ENCODE results near the gene MAFG.

- TF ChIP-seq, protein P1, sequence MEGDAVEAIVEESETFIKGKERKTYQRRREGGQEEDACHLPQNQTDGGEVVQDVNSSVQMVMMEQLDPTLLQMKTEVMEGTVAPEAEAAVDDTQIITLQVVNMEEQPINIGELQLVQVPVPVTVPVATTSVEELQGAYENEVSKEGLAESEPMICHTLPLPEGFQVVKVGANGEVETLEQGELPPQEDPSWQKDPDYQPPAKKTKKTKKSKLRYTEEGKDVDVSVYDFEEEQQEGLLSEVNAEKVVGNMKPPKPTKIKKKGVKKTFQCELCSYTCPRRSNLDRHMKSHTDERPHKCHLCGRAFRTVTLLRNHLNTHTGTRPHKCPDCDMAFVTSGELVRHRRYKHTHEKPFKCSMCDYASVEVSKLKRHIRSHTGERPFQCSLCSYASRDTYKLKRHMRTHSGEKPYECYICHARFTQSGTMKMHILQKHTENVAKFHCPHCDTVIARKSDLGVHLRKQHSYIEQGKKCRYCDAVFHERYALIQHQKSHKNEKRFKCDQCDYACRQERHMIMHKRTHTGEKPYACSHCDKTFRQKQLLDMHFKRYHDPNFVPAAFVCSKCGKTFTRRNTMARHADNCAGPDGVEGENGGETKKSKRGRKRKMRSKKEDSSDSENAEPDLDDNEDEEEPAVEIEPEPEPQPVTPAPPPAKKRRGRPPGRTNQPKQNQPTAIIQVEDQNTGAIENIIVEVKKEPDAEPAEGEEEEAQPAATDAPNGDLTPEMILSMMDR (conservative IDR thresholded peaks at IDR 0.05 in 1 of 2, IDR thresholded peaks at IDR 0.05 in 1 of 2; ENCODE audit: low read depth in 1 of 2, low read length in 2 of 2) = no peak
- TF ChIP-seq EZH2 (IDR thresholded peaks at IDR 0.05; ENCODE audit: low read length, missing control alignments) = no peak
Observed at GRCh38 chr17:81934098-81934757, 6.7 kb upstream of the MAFG start.

Data from fibroblast of lung (primary cell).